Uterus (tissue), 4 donors: ENCODE measurements around the gene CRABP2. TPM values are rescaled to one million over a fixed set of nuclear protein-coding genes. Genes with fewer than 3 reads are reported as not detected.

Experiments used
- DNase-seq, 2 donors: peaks; one replicate each; pipeline ENCODE4 v3.0.0-alpha.2; 2019 to 2020
- H3K27ac ChIP-seq, 2 donors: fragments of 200-600 bp; sonication (generic); 1 replicate in 1 of 2; 2 replicates in 1 of 2; pipeline ENCODE4 v1.5.1; 2016 to 2018
- H3K27me3 ChIP-seq, 2 donors: fragments of 200-600 bp; sonication (generic); one replicate each; pipeline ENCODE4 v1.5.1; 2018 to 2019; ENCODE audit warnings: control low read depth in 1 of 2
- H3K36me3 ChIP-seq, 2 donors: fragments of 200-600 bp; sonication (generic); one replicate each; pipeline ENCODE4 v1.5.1; 2019; ENCODE audit warnings: control low read depth in 1 of 2
- H3K4me1 ChIP-seq, 2 donors: fragments of 200-600 bp; sonication (generic); one replicate each; pipeline ENCODE4 v1.5.1; 2018 to 2019; ENCODE audit warnings: control low read depth in 1 of 2
- H3K4me3 ChIP-seq, 2 donors: fragments of 200-600 bp; sonication (generic); 1 replicate in 1 of 2; 2 replicates in 1 of 2; pipeline ENCODE4 v1.5.1; 2018 to 2019; ENCODE audit warnings: mild to moderate bottlenecking in 1 of 2
- H3K9me3 ChIP-seq, 2 donors: fragments of 200-600 bp; sonication (generic); one replicate each; pipeline ENCODE4 v1.5.1; 2019; ENCODE audit warnings: control low read depth in 1 of 2
- POLR2A ChIP-seq, 2 donors: fragments of 450-650 bp; IDR thresholded peaks; one replicate each; pipeline ENCODE4 v1.6.1; 2016; ENCODE audit warnings: antibody characterized with exemption in 2 of 2, mild to moderate bottlenecking in 1 of 2, moderate library complexity in 1 of 2
- intact Hi-C: fragments of 100-400 bp; cut with DNase I; formaldehyde crosslinking; loops from one replicate; pipeline ENCODE4 v1.15.1; 2023; ENCODE audit warnings: low total_unique reads
- total RNA-seq, 4 donors: library from RNA; depleted of rRNA in 3 of 4; stranded (reverse); fragments of >200 nt in 3 of 4; gene quantifications; one replicate each; pipeline versions ENCODE4 v1.1.0 to v1.2.4, GENCODE V29; 2014 to 2023
- TF ChIP-seq, protein P1 (sequence below), 4 experiments: fragments of 200-600 bp in 2 of 4; fragments of 450-650 bp in 2 of 4; sonication (generic) in 2 of 4; IDR thresholded peaks; one replicate each; pipeline ENCODE4 v1.5.1; 2016 to 2019; ENCODE audit warnings: antibody characterized with exemption in 4 of 4, mild to moderate bottlenecking in 2 of 4, moderate library complexity in 1 of 4
- donor health status: DM: yes; HTN: yes; CAD: no.

The CRABP2 gene
- total RNA-seq, 4 donors from 2014 or later = 11.0 to 71.5 (median 14.3) TPM; not detected in 1

- TF ChIP-seq POLR2A (IDR thresholded peaks at IDR 0.05) = no peak
- TF ChIP-seq, protein P1, sequence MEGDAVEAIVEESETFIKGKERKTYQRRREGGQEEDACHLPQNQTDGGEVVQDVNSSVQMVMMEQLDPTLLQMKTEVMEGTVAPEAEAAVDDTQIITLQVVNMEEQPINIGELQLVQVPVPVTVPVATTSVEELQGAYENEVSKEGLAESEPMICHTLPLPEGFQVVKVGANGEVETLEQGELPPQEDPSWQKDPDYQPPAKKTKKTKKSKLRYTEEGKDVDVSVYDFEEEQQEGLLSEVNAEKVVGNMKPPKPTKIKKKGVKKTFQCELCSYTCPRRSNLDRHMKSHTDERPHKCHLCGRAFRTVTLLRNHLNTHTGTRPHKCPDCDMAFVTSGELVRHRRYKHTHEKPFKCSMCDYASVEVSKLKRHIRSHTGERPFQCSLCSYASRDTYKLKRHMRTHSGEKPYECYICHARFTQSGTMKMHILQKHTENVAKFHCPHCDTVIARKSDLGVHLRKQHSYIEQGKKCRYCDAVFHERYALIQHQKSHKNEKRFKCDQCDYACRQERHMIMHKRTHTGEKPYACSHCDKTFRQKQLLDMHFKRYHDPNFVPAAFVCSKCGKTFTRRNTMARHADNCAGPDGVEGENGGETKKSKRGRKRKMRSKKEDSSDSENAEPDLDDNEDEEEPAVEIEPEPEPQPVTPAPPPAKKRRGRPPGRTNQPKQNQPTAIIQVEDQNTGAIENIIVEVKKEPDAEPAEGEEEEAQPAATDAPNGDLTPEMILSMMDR (IDR thresholded peaks at IDR 0.05) = no peak
Measured at GRCh38 chr1:156714830-156715229, 9.4 kb upstream of the CRABP2 start.

GRCh38 chr1:156712626-156713025 lies 7.2 kb upstream of the CRABP2 start:
- Histone ChIP-seq H3K9me3 (no peaks in the 10 kb centered on the region), H3K27me3 (no peaks in the 10 kb centered on the region), H3K36me3 (no peaks in the 10 kb centered on the region), H3K27ac (peak overlapping the region in 1 of 2 donors; percentile 24), H3K4me3 (no peak overlapping the region), H3K4me1 (peaks cover 0 to 17% of the 10 kb centered on the region in 2 donors)
- no peak for DNase-seq
- intact Hi-C loops = no loop called here
- TF ChIP-seq, protein P1 (IDR thresholded peaks at IDR 0.05) = no peak
- no peak for TF ChIP-seq POLR2A (IDR thresholded peaks at IDR 0.05)

More at GRCh38 chr1:156714830-156715229, 9.4 kb upstream of the CRABP2 start:
- intact Hi-C loops = no loop called here
- no peak overlapping the region for H3K4me3 ChIP-seq
- H3K9me3 ChIP-seq = no peaks in the 10 kb centered on the region
- H3K27me3 ChIP-seq = no peaks in the 10 kb centered on the region
- no peak for DNase-seq
- no peaks in the 10 kb centered on the region for H3K36me3 ChIP-seq
- no peak overlapping the region for H3K27ac ChIP-seq
- peaks cover 0 to 15% of the 10 kb centered on the region in 2 donors for H3K4me1 ChIP-seq

DNA sequence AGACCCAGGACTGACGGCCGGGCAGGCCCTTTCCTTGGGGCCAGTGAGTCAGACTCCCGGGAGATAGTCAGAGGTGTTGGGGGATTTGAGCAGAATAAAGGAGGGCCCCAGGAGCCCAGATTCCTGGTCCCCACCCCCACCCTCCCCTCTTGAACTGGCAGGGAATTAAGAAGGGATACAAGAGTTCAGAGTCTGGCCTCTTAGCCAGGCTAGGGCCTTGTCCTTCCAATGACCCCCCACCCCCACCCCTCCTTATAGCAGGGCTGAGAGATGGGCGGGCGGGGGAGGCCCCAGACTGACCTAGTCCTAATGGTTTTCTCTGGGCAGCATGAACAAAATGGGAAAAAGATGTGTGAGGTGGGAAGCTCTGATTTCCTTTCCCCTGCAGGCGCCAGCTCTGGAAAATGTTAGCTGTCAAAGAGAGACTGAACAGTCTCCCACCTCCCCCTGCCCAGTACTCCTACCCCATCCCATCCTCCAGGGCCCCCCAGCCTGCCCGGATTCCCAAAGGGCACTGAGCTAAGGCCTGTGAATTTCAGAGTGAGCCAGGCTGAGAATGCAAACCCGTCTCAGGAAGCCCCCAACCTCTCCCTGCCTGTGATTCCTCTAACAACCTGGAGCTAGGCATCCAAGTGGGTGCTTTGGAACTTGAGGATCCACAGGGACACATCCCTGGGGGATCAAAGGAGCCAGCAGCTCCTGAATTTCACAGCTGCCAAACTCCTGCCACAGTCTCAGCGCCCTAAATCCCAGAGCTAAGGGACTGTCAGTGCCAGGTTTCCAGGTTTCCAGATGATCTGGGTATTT lies 5.8 kb upstream of the CRABP2 start:
- Histone ChIP-seq H3K27ac (peak overlapping the region; percentile 92), H3K27me3 (no peaks in the 10 kb centered on the region), H3K36me3 (no peaks in the 10 kb centered on the region), H3K9me3 (no peaks in the 10 kb centered on the region), H3K4me3 (no peak overlapping the region), H3K4me1 (peaks cover 0 to 22% of the 10 kb centered on the region in 2 donors)
- TF ChIP-seq, protein P1 (IDR thresholded peaks at IDR 0.05) = no peak
- no peak for TF ChIP-seq POLR2A (IDR thresholded peaks at IDR 0.05)
- DNase-seq = peak; percentile 59 to 71
- intact Hi-C loops = no loop called here

- Histone ChIP-seq H3K4me3 (no peak overlapping the region), H3K4me1 (peaks cover 0 to 34% of the 10 kb centered on the region in 2 donors), H3K9me3 (no peaks in the 10 kb centered on the region), H3K36me3 (no peaks in the 10 kb centered on the region), H3K27ac (peak overlapping the region; percentile 92), H3K27me3 (no peaks in the 10 kb centered on the region)
- peak; percentile 52 to 57 for DNase-seq
- intact Hi-C loops = no loop called here
- TF ChIP-seq POLR2A (IDR thresholded peaks at IDR 0.05) = no peak
- TF ChIP-seq, protein P1 (IDR thresholded peaks at IDR 0.05) = no peak
Measured at GRCh38 chr1:156709757-156710489, 4.5 kb upstream of the CRABP2 start.

- Histone ChIP-seq H3K27ac (peak overlapping the region; percentile 92), H3K36me3 (no peaks in the 10 kb centered on the region), H3K9me3 (no peaks in the 10 kb centered on the region), H3K4me3 (no peak overlapping the region), H3K4me1 (peaks cover 0 to 34% of the 10 kb centered on the region in 2 donors), H3K27me3 (no peaks in the 10 kb centered on the region)
- no peak for DNase-seq
- TF ChIP-seq, protein P1 (IDR thresholded peaks at IDR 0.05) = no peak
- TF ChIP-seq POLR2A (IDR thresholded peaks at IDR 0.05) = no peak
- intact Hi-C loops = no loop called here
Measured at GRCh38 chr1:156709031-156709430, 3.6 kb upstream of the CRABP2 start.
